ENCODE results near the gene VAMP2. TPM values are rescaled to one million over a fixed set of nuclear protein-coding genes. Genes with fewer than 3 reads are reported as not detected.
A peak's percentile ranks its signal among the peaks of the same experiment; 100 is the strongest.

The VAMP2 gene
- total RNA-seq, 4 donors from 2014 or later = 14.6 to 39.8 (median 33.4) TPM

DNA sequence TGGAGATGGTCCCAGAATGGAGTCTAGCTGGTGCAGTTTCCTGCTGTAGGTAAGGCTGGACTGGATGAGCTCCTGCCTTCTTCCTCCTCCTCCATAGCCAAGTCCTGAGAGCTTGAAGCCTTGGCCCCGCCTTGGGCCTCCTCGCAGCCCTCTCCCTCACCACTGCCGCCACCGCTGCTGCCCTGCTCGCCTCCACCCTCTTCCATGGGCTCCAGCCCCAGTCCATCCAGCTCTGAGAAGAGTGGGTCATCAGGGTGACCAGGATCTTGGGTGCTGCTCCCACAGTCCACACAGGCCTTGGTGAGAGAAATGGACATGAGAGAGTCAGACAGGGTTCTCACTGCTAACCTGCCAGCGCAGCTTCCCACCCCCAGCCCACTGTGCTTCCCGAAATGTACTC is 21.7 kb downstream of the VAMP2 start:
- WGBS, 2 donors (ENCODE audit: low coverage in 1 of 2) = 77 to 93% methylated on average over 4 of the region's 7 CpGs
- peak overlapping the region in 3 of 4 donors; percentile 99 to 100 (median 99) for H3K27ac ChIP-seq
- H3K4me1 ChIP-seq = peaks cover 0 to 83% (median 9%) of the 10 kb centered on the region in 3 donors
- no peaks in the 10 kb centered on the region for H3K27me3 ChIP-seq
- ATAC-seq = no peak
- no peaks in the 10 kb centered on the region for H3K9me3 ChIP-seq
- H3K4me3 ChIP-seq = no peak overlapping the region
- TF ChIP-seq POLR2A (IDR thresholded peaks at IDR 0.05) = no peak
- TF ChIP-seq, protein P1, sequence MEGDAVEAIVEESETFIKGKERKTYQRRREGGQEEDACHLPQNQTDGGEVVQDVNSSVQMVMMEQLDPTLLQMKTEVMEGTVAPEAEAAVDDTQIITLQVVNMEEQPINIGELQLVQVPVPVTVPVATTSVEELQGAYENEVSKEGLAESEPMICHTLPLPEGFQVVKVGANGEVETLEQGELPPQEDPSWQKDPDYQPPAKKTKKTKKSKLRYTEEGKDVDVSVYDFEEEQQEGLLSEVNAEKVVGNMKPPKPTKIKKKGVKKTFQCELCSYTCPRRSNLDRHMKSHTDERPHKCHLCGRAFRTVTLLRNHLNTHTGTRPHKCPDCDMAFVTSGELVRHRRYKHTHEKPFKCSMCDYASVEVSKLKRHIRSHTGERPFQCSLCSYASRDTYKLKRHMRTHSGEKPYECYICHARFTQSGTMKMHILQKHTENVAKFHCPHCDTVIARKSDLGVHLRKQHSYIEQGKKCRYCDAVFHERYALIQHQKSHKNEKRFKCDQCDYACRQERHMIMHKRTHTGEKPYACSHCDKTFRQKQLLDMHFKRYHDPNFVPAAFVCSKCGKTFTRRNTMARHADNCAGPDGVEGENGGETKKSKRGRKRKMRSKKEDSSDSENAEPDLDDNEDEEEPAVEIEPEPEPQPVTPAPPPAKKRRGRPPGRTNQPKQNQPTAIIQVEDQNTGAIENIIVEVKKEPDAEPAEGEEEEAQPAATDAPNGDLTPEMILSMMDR (IDR thresholded peaks at IDR 0.05) = no peak
- peaks cover 5 to 68% of the 10 kb centered on the region in 2 donors for H3K36me3 ChIP-seq

GRCh38 chr17:8140065-8141029 is 22.4 kb downstream of the VAMP2 start:
- no peaks in the 10 kb centered on the region for H3K27me3 ChIP-seq
- WGBS, 2 donors (ENCODE audit: low coverage in 1 of 2) = 64 to 80% methylated on average over 1 to 7 of the region's 18 CpGs
- peaks cover 0 to 76% (median 9%) of the 10 kb centered on the region in 3 donors for H3K4me1 ChIP-seq
- H3K9me3 ChIP-seq = no peaks in the 10 kb centered on the region
- no peak for ATAC-seq
- peak overlapping the region in 1 of 2 donors; percentile 0 for H3K4me3 ChIP-seq
- H3K36me3 ChIP-seq = peaks cover 3 to 62% of the 10 kb centered on the region in 2 donors
- H3K27ac ChIP-seq = peak overlapping the region; percentile 88 to 100 (median 99)
- TF ChIP-seq POLR2A (IDR thresholded peaks at IDR 0.05) = no peak
- no peak for TF ChIP-seq POLR2AphosphoS5 (IDR thresholded peaks at IDR 0.05)
- TF ChIP-seq, protein P1 (IDR thresholded peaks at IDR 0.05) = no peak
- no peak for TF ChIP-seq EP300 (IDR thresholded peaks at IDR 0.05)

GRCh38 chr17:8138672-8139371 is 23.9 kb downstream of the VAMP2 start:
- Histone ChIP-seq H3K27ac (peak overlapping the region; percentile 88 to 100 (median 99)), H3K4me1 (peaks cover 0 to 61% (median 9%) of the 10 kb centered on the region in 3 donors), H3K4me3 (peak overlapping the region in 1 of 2 donors; percentile 21), H3K27me3 (no peaks in the 10 kb centered on the region), H3K36me3 (peaks cover 3 to 46% of the 10 kb centered on the region in 2 donors), H3K9me3 (no peaks in the 10 kb centered on the region)
- TF ChIP-seq POLR2AphosphoS5 (IDR thresholded peaks at IDR 0.05) (peak; percentile 81), POLR2A (IDR thresholded peaks at IDR 0.05) (peak; percentile 84 to 85), EP300 (IDR thresholded peaks at IDR 0.05) (no peak)
- TF ChIP-seq, protein P1 (IDR thresholded peaks at IDR 0.05) = peak in 3 of 4 experiments; percentile 82 to 95 (median 94)
- peak; percentile 93 for ATAC-seq
- WGBS, 2 donors (ENCODE audit: low coverage in 1 of 2) = 0 to 1% methylated on average over 17 to 18 of the region's 46 CpGs

- H3K27ac ChIP-seq = peak overlapping the region; percentile 88 to 100 (median 99)
- no peaks in the 10 kb centered on the region for H3K9me3 ChIP-seq
- H3K36me3 ChIP-seq = peaks cover 3 to 41% of the 10 kb centered on the region in 2 donors
- peak overlapping the region in 1 of 2 donors; percentile 21 for H3K4me3 ChIP-seq
- H3K27me3 ChIP-seq = no peaks in the 10 kb centered on the region
- peaks cover 0 to 56% (median 9%) of the 10 kb centered on the region in 3 donors for H3K4me1 ChIP-seq
- no peak for ATAC-seq
- TF ChIP-seq POLR2A (IDR thresholded peaks at IDR 0.05) = no peak
- TF ChIP-seq EP300 (IDR thresholded peaks at IDR 0.05) = no peak
- TF ChIP-seq, protein P1 (IDR thresholded peaks at IDR 0.05) = no peak
- TF ChIP-seq POLR2AphosphoS5 (IDR thresholded peaks at IDR 0.05) = no peak
- WGBS, 2 donors (ENCODE audit: low coverage in 1 of 2) = 0 to 1% methylated on average over 3 to 7 of the region's 7 CpGs
These were observed 24.4 kb downstream of the VAMP2 start for GRCh38 chr17:8138374-8138671.

Measured in gastroesophageal sphincter (tissue), 4 donors.